Lower leg skin (tissue), 4 donors: ENCODE measurements around the gene ARHGAP24. TPM values are rescaled to one million over a fixed set of nuclear protein-coding genes. Genes with fewer than 3 reads are reported as not detected.

ENCODE experiments used
- DNase-seq, 2 donors: peaks; one replicate each; pipeline ENCODE4 v3.0.0-alpha.2; 2019; ENCODE audit warnings: low spot score in 2 of 2
- H3K4me3 ChIP-seq: fragments of 200-600 bp; sonication (generic); 2 replicates; pipeline ENCODE4 v1.5.1; 2017; ENCODE audit warnings: mild to moderate bottlenecking, low read depth; ENCODE audit not compliant: poor library complexity, severe bottlenecking
- POLR2A ChIP-seq, 2 donors: fragments of 450-650 bp; IDR thresholded peaks; one replicate each; pipeline ENCODE4 v1.6.1; 2016 to 2017; ENCODE audit warnings: antibody characterized with exemption in 2 of 2, mild to moderate bottlenecking in 1 of 2, moderate library complexity in 1 of 2
- WGBS, 2 donors: methylation state at CpG; one replicate each; pipeline ENCODE4 v1.1.5; 2018; 5-methylcytosine and 5-hydroxymethylcytosine counted together
- intact Hi-C: fragments of 100-400 bp; cut with DNase I; formaldehyde crosslinking; loops from one replicate; pipeline ENCODE4 v1.15.0; 2023; ENCODE audit warnings: low total_unique reads
- total RNA-seq, 4 donors: library from RNA; depleted of rRNA; stranded (reverse); fragments of >200 nt; gene quantifications; one replicate each; pipeline ENCODE4 v1.1.0, GENCODE V29; 2016
- TF ChIP-seq, protein P1 (sequence below), 3 donors: fragments of 450-650 bp; IDR thresholded peaks; one replicate each; pipeline ENCODE4 v1.5.1; 2016; ENCODE audit warnings: antibody characterized with exemption in 3 of 3, mild to moderate bottlenecking in 3 of 3, moderate library complexity in 2 of 3

ARHGAP24 gene
- total RNA-seq, 4 donors from 2014 or later, result 13.1 to 58.4 (median 24.0) TPM

DNA sequence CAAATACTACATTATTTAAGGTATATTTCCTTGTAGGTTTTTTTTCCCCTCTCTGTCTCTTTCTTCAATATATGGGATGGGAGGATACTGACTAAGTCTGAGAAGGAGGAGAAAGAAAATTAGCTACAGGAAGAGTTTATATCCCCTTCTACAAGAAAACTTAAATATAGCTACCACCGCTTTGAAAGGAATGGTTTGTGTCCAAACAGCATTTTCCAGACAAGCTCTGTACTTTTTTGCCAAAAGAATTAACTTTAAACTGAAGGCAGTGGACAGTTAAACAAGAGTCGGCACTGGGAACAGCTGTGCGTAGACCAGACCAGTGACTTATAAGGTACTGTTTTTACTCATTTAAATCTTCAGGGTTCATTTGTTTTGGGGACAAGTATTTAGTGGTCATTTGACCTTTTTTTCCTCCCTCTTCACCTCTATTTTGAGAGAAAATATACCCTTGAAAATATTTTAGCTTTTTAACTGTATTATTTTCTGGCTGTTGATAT lies 303.7 kb downstream of the ARHGAP24 start:
- no peak overlapping the region for H3K4me3 ChIP-seq
- TF ChIP-seq, protein P1, sequence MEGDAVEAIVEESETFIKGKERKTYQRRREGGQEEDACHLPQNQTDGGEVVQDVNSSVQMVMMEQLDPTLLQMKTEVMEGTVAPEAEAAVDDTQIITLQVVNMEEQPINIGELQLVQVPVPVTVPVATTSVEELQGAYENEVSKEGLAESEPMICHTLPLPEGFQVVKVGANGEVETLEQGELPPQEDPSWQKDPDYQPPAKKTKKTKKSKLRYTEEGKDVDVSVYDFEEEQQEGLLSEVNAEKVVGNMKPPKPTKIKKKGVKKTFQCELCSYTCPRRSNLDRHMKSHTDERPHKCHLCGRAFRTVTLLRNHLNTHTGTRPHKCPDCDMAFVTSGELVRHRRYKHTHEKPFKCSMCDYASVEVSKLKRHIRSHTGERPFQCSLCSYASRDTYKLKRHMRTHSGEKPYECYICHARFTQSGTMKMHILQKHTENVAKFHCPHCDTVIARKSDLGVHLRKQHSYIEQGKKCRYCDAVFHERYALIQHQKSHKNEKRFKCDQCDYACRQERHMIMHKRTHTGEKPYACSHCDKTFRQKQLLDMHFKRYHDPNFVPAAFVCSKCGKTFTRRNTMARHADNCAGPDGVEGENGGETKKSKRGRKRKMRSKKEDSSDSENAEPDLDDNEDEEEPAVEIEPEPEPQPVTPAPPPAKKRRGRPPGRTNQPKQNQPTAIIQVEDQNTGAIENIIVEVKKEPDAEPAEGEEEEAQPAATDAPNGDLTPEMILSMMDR (IDR thresholded peaks at IDR 0.05), result no peak
- TF ChIP-seq POLR2A (IDR thresholded peaks at IDR 0.05), result no peak
- DNase-seq, result no peak
- 49 to 54% methylated on average over 3 of the region's 3 CpGs for WGBS, 2 donors
- intact Hi-C loops, result no loop called here

DNA sequence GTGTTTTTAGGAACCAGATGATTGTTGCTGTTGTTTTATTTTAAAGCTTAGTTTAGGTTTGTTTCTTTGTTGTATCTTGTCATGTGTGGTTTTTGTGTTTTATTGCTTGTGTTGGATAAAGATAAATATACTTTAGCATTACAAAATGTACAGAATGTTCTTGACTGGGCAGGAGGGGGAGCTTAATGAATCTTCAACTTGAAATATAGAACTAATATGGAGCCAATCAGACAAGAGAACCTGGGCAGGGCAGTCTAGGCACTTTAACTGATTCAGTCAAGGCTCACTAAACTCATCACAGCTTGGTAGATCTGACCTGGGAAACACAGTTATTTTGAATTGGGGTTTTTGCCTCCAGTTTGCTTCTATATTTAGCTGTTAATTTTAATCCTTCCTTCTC lies 304.2 kb downstream of the ARHGAP24 start:
- DNase-seq, result no peak
- TF ChIP-seq, protein P1 (IDR thresholded peaks at IDR 0.05), result no peak
- TF ChIP-seq POLR2A (IDR thresholded peaks at IDR 0.05), result no peak
- intact Hi-C loops, result no loop called here
- H3K4me3 ChIP-seq, result no peak overlapping the region

DNA sequence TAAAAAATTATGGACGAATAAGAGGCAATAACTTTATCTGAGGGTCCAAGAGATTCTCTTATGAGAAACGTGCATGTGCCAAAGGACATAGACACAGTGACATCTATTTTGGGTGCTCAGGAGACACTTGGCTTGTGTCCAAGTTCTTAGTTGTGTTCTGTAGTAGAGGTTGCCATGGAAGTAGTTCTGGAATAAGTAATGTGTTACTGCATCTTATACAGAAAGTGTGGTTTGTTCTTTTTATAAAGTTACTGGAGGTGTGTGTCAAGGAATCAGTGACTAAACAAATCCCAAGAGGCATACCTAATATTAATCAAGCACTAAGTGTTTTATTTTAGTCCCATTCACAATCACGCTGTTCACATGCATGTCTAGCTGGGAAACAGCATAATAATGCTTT lies 305.7 kb downstream of the ARHGAP24 start:
- no peak for DNase-seq
- H3K4me3 ChIP-seq, result no peak overlapping the region
- no peak for TF ChIP-seq POLR2A (IDR thresholded peaks at IDR 0.05)
- TF ChIP-seq, protein P1 (IDR thresholded peaks at IDR 0.05), result no peak
- 56 to 70% methylated on average over 3 of the region's 3 CpGs for WGBS, 2 donors
- intact Hi-C loops, result no loop called here

DNA sequence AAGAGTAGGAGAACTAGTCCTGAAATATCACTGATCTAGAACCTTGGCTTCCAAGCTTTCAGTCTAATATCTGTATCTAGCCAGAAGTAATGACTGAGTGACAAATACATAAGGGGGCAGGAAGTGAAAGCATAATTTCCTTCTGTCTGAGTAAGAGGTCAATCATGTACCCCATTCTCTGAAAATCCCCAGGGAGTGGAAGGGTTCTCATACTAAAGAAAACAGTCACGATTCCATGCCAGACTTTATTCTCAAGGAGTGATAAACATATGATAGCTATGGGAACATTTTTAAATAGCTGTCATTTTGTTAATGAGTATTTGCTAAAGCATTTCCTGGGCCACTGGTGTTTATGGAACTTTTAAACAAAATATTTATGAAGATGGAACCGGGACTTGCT lies 308.5 kb downstream of the ARHGAP24 start:
- 55 to 66% methylated on average over 2 of the region's 2 CpGs for WGBS, 2 donors
- no peak overlapping the region for H3K4me3 ChIP-seq
- no peak for DNase-seq
- intact Hi-C loops, result no loop called here
- TF ChIP-seq, protein P1 (IDR thresholded peaks at IDR 0.05), result no peak
- no peak for TF ChIP-seq POLR2A (IDR thresholded peaks at IDR 0.05)

DNA sequence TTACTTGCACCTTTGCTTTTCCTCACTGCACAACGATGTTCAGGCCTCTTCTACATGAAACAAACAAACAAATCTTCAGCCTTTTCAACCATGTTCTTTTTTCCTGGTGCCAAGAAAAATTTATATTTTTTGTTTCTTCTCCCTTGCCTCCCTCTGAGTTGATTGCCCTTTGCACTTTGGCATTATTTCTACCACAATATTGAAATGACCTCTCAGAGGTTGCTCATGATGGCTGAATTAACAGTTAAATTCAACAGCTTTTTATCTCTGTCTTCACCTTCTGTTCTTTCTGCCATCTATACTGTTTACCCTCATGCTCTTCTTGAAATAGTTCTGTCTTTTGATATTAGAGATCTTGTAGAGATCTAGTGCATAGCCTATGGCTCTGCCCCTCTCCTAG lies 308.9 kb downstream of the ARHGAP24 start:
- 69 to 92% methylated on average over 1 of the region's 1 CpG for WGBS, 2 donors
- no peak for TF ChIP-seq POLR2A (IDR thresholded peaks at IDR 0.05)
- TF ChIP-seq, protein P1 (IDR thresholded peaks at IDR 0.05), result no peak
- intact Hi-C loops, result no loop called here
- no peak for DNase-seq
- no peak overlapping the region for H3K4me3 ChIP-seq

DNA sequence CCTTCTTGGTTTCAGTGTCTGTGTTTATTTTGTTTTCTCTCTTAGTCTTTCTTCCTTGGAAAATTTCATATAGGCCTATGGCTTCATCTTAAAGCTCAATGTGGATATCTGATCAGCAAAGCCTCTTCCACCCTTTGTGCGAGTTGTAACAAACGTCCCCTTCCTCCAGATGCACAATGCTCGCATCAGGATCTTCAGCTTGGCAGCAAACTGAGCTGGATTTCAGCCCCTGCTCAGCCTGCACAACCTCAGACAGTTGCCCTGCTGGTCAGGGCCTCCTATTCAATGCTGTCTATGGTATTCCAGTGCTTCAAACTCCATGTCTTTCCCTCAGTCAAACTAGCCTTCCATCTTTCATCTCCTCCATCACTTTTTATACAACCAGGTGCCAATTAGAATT lies 309.4 kb downstream of the ARHGAP24 start:
- no peak for DNase-seq
- no peak overlapping the region for H3K4me3 ChIP-seq
- intact Hi-C loops, result no loop called here
- WGBS, 2 donors, result 90% methylated on average over 3 of the region's 3 CpGs
- no peak for TF ChIP-seq POLR2A (IDR thresholded peaks at IDR 0.05)
- TF ChIP-seq, protein P1 (IDR thresholded peaks at IDR 0.05), result no peak
